Omental fat pad (tissue), 4 donors: ENCODE results near the gene CAPN10. TPM values are rescaled to one million over a fixed set of nuclear protein-coding genes. Genes with fewer than 3 reads are reported as not detected.

Experiments
- ATAC-seq: fragments of 150-250 bp; one replicate; pipeline ENCODE4 v1.9.1; 2016; ENCODE audit warnings: mild to moderate bottlenecking, moderate library complexity; ENCODE audit not compliant: low FRiP score
- DNase-seq: peaks from one replicate; pipeline ENCODE4 v3.0.0-alpha.2; 2019; ENCODE audit warnings: low spot score
- CTCF ChIP-seq, 3 donors: fragments of 450-650 bp; IDR thresholded peaks; one replicate each; pipeline ENCODE4 v1.5.1; 2016 to 2017; ENCODE audit warnings: antibody characterized with exemption in 3 of 3, mild to moderate bottlenecking in 3 of 3, moderate library complexity in 2 of 3
- total RNA-seq, 4 donors: library from RNA; depleted of rRNA; stranded (reverse); fragments of >200 nt; gene quantifications; one replicate each; pipeline ENCODE4 v1.1.0, GENCODE V29; 2016

CAPN10 gene
- total RNA-seq, 4 donors from 2014 or later, result 11.6 to 22.6 (median 17.7) TPM

GRCh38 chr2:240644859-240645301 is 58.3 kb downstream of the CAPN10 start:
- ATAC-seq, result no peak
- no peak for TF ChIP-seq CTCF (IDR thresholded peaks at IDR 0.05)
- DNase-seq, result no peak

- no peak for TF ChIP-seq CTCF (IDR thresholded peaks at IDR 0.05)
- DNase-seq (no peak), ATAC-seq (no peak)
These were observed 58.8 kb downstream of the CAPN10 start for GRCh38 chr2:240645346-240645745.

- ATAC-seq, result no peak
- TF ChIP-seq CTCF (IDR thresholded peaks at IDR 0.05), result no peak
- no peak for DNase-seq
These were observed 59.3 kb downstream of the CAPN10 start for GRCh38 chr2:240645801-240646175.

GRCh38 chr2:240646176-240646899 is 59.8 kb downstream of the CAPN10 start:
- DNase-seq, result no peak
- no peak for ATAC-seq
- no peak for TF ChIP-seq CTCF (IDR thresholded peaks at IDR 0.05)

GRCh38 chr2:240646900-240647502 is 60.5 kb downstream of the CAPN10 start:
- TF ChIP-seq CTCF (IDR thresholded peaks at IDR 0.05), result no peak
- DNase-seq (no peak), ATAC-seq (no peak)

GRCh38 chr2:240647503-240648154 is 61.1 kb downstream of the CAPN10 start:
- DNase-seq, result no peak

More at GRCh38 chr2:240647503-240648154, 61.1 kb downstream of the CAPN10 start:
- no peak for TF ChIP-seq CTCF (IDR thresholded peaks at IDR 0.05)
- no peak for ATAC-seq
